Measurements from ENCODE around the gene LSM10.
A peak's percentile ranks its signal among the peaks of the same experiment; 100 is the strongest.

Gene LSM10

GRCh38 chr1:36397378-36398230 lies at the start of gene LSM10:
Gene LSM10, minus strand, starts transcription at chr1:36397908. Its CDS starts 3,779 bp downstream, at chr1:36394129.
- DNase-seq: peak; percentile 99

GRCh38 chr1:36447450-36447849 lies 49.7 kb upstream of the LSM10 start:
- no peak for DNase-seq

- DNase-seq: no peak
Measured at GRCh38 chr1:36446746-36447145, 49.0 kb upstream of the LSM10 start.

GRCh38 chr1:36446271-36446670 lies 48.6 kb upstream of the LSM10 start:
- DNase-seq: no peak

- DNase-seq: no peak
Measured at GRCh38 chr1:36443297-36443696, 45.6 kb upstream of the LSM10 start.

DNA sequence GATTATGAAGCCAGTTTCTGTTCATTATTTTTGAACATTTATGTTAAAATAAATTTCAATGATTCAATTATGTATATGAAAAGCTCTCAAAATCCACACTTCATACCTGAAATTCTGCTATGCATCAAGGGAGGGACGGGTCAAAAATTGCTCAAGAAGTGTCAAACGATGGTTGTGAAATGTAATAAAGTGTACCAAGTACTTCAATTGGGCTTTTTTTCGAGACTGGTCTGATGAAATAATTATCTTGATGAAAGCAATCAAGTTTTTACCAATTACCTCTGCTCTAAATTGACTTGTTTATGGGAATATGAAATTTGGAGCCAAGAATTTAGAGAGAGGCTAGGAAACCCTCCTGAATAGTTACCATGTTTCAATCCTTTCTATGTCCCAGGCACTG lies 44.6 kb upstream of the LSM10 start:
- DNase-seq: no peak

GRCh38 chr1:36440646-36441045 lies 42.9 kb upstream of the LSM10 start:
- DNase-seq: no peak

GRCh38 chr1:36440044-36440443 lies 42.3 kb upstream of the LSM10 start:
- DNase-seq: no peak

DNA sequence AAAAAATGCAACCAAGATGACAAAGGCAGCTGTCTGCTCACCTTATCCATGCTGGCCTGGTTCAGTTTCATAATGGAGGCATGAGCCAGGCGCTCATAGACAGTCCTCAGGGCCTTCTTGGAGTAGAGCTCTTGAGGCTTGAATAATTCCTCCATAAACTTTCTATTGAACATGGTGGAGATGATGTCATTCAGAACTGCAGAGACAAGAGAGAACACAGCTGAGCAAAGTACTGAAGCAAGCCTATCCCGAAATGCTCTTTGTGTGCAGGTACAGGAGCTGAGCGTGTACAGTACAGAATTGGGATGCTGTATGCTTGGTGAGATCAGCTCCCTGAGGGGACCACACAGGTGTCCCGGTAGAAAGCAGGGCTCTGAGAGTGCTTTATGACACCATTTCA lies 41.0 kb upstream of the LSM10 start:
- DNase-seq: no peak

DNA sequence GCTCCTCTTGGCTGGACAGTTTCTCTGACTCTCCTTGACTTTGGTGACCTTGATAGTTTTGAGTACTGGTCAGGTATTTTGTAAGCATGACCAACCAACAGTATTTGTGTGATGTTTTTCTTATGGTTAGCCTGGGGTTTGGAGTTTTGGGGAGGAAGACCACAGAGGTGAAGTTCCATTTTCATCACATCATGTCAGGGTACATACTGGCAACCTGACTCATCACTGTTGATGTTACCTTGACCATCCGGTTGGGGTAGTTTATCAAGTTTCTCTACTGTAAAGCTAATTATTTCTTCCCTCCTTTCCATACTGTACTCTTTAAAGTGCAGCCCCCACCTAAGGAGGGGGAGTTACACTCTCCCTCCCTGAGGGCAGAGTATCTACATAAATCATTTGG lies 39.1 kb upstream of the LSM10 start:
- DNase-seq: no peak

DNA sequence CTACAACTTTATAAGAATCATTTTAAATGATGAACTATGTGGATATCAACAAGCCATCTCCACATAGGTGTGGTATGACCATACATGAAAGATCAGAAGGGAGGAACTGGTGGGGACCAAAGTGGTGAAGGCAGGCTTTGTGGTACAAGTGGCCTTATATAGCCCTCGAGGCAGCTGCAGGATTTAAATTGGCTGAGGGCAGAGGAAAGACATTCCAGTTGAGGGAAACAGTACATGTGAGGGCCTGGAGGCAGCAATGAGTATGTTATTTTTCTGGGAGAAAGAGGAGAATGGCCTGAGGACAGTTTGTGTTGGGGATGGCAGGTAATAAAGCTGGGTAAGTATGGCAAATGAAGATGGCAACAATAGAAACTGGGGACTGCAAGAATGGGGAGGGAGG lies 35.4 kb upstream of the LSM10 start:
- DNase-seq: no peak

GRCh38 chr1:36432616-36433015 lies 34.9 kb upstream of the LSM10 start:
- no peak for DNase-seq

DNA sequence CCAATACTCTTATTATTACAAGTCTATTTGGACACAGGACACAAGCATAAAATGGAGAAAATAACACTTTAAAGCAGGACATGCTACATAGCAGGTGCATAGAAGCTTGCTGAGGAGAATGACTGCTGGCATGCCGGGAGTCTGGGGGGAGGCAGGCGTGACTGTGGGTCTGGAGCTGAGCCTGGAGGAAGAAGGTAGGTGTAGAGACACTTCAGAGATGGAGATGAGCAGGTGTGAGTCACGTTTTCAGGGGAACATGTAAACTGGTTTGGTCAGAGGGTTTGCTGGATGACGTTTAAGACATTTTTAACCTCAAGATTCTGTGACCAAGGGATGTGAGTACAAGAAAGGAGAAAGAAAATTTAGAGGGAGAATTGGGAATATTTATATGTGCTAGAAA lies 28.1 kb upstream of the LSM10 start:
- DNase-seq: no peak

DNA sequence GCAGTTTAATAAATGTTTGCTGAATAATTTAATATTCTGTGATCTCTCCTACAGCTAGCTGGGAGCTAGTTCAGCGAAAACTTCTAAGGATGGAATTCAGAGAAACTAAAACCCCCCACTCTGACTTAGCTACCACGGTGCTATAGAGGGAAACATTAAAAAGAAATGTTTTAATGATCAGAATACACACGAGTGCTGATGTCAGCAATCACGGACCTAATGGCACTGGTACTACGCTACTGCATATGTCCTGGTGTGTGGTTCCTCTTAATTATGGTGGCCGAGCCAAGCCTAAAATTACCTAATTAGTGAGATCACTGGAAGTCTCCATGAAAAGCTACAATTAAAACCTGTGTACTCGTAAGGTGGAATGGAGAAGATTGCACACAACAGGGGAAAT lies 23.9 kb upstream of the LSM10 start:
- no peak for DNase-seq

DNA sequence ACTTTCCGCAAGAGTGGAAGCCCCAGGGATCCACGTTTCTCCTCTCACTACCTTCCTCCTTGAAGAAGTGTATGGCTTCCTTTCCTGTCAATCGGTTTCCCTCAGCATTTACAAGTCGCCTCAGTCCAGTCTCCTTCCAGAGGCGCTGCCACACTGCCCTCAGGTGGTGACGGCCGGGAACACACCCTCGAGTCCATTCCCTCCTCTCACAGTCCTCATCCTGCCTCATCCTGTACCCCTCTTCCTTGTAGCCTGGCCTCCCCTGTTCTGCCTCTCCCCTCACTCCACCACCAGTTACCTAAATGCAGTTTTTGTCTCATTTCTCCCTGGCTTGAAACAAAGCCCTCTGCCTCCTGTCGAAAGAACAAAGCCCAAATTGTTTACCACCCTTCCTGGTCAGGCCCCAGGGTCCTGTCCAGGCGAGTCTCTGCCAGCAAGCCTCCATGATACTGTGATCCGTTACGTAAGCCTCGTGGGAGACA lies 23.2 kb upstream of the LSM10 start:
- peak; percentile 77 for DNase-seq

GRCh38 chr1:36420409-36420808 lies 22.7 kb upstream of the LSM10 start:
- DNase-seq: no peak

DNA sequence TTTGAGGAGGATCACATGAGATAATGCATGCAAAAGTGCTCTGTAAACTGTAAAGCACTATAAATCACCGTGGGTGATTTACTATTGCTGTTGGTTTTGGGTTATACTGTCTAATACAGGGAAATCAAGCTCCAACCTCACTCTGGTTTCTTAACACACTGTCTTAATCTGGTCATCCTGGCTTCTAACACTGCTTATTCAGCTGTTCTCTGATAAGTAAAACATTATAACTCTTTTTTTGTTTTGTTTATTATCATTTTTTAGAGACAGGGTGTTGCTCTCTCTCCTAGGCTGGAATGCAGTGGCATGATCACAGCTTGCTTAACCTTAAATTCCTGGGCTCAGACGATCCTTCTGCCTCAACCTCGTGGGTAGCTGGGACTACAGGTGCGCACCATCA lies 21.9 kb upstream of the LSM10 start:
- no peak for DNase-seq

DNA sequence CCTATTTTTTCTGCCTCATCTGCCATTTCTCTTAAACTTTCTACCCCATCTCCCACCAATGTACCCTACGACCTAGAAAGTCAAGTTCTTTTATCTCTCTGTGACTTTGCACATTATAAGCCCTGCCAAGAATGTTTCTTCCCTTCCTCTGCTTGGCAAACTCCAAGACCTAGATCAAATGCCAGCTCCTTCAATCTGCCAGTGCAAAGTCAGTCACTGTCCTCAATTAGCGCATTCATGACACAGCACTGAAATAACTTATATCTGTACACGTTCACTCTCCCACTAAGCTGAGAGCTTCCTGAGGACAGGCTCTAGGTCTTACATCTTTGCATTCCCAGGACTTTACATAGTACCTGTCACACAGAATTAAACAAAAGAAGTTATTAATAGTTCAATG lies 21.4 kb upstream of the LSM10 start:
- no peak for DNase-seq

GRCh38 chr1:36417931-36418330 lies 20.2 kb upstream of the LSM10 start:
- DNase-seq: no peak

- DNase-seq: no peak
Measured at GRCh38 chr1:36415661-36416326, 18.1 kb upstream of the LSM10 start.

DNA sequence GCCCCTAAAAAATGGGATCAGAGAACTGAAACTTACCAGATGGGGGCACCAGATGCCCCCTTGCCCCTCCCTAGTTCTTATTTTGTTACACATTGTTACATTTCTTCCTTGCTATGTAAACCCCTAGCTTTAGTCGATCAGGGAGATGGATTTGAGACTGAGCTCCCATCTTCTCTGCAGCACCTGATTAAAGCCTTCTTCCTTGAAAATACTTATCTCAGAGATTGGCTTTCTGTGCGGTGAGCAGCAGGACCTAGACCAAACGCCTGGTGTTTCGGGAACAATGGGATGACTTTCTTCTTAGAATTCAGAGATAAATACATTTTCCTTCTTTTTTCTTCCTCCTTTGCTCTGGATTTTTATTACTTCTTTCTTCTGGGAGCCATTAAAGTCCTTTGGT lies 16.7 kb upstream of the LSM10 start:
- no peak for DNase-seq

DNA sequence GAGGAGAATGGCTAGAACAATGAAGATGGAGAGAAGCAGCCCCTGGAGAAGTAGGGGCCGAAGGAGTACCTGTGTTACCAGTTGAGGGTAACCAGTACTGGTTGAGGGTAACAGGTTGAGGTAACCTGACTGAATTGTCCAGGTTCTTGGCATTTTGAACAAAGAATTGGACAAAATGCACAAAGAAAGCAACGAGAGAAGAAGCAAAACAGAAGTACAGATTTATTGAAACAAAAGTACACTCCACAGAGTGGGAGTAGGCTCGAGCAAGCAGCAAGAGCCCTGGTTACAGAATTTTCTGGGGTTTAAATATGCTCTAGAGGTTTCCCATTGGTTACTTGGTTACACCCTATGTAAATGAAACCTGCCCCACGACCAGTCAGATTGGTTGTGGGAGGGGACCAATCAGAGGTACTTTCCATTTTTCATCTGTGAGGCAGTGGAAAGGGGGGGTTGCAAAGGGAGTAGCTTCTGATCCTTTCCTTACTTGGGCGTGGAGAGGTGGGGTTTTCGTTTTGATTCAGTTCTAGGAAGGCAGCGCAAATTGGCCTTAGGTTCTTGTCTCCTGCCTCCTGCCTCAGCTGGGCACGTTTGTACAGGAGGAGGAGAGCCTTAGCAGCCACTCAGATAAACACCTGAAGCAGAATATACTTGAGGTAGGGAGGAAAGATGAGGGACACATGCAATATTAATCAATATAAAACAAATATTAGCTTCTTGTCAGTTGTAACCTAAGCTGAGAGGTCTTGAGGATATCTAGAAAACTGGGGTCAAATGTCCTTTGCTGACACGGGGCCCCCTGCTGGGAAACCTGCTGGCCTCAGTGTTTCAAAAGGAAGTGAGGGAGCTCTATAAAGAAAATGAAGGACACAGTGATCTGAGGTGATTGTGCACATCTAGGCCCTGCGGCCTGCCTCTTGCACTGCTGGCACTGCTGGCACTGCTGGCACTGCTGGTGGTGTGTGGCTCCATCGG lies 14.3 kb upstream of the LSM10 start:
- peak; percentile 61 for DNase-seq

GRCh38 chr1:36408479-36408878 lies 10.8 kb upstream of the LSM10 start:
- no peak for DNase-seq
